ENCODE data around the gene SLC25A25. TPM values are rescaled to one million over a fixed set of nuclear protein-coding genes. Genes with fewer than 3 reads are reported as not detected.

The SLC25A25 gene
- total and polyA plus RNA-seq, 9 of the 15 experiments (the other 6 are each of a cell fraction or from before 2014, with no cell fraction given), result 0.07 to 35.9 (median 23.2) TPM

DNA sequence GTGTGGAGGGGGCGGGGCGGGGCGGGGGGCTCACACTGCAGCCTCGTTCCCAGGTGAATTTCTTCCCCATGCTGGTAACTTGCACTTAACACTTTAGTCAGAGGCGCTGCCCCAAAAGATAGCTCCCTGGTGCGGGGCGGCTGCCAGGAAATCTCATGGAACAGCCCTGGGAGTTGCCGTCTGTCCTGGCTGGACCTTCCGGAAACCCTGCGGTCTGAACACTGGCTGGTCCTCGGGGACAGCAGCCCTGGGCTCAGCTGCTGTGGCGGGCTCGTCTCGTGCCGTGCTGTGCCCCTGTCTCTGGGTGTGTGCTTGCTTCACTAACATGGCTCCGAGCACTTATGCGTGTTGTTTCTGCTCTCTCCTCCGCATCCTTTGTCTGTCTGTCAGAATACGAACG lies 33.7 kb downstream of the SLC25A25 start:
- Histone ChIP-seq H3K27me3 (ENCODE audit: control insufficient read depth in 2 of 2, insufficient read depth in 2 of 2, low read length in 2 of 2) (no peaks in the 10 kb centered on the region), H3K79me2 (ENCODE audit: control insufficient read depth, insufficient read depth, low read length) (peaks cover 54% of the 10 kb centered on the region), H3K4me1 (replicated peaks in 1 of 2; ENCODE audit: control insufficient read depth in 2 of 2, insufficient read depth in 2 of 2, low read length in 2 of 2) (peaks cover 41 to 69% of the 10 kb centered on the region in 2 experiments), H4K20me1 (replicated peaks; ENCODE audit: control insufficient read depth, insufficient read depth, low read length) (0 out of 2 replicates have a peak, but pooled peaks cover 10% of the 10 kb centered on the region), H3K9me3 (replicated peaks; ENCODE audit: control insufficient read depth, insufficient read depth, low read depth, low read length) (no peaks in the 10 kb centered on the region), H3K9me1 (ENCODE audit: control insufficient read depth, insufficient read depth, low read length) (no peaks in the 10 kb centered on the region), H3K27ac (ENCODE audit: extremely low read depth, low read depth, low read length) (no peak overlapping the region), H3K9ac (ENCODE audit: insufficient read depth in 1 of 2, low read depth in 2 of 2, low read length in 2 of 2) (no peak overlapping the region), H3K4me3 (no peak overlapping the region), H3K4me2 (ENCODE audit: insufficient read depth, low read length) (no peak overlapping the region), H3K36me3 (ENCODE audit: control insufficient read depth, insufficient read depth, low read length) (peaks cover 91% of the 10 kb centered on the region), H2AFZ (ENCODE audit: low read depth, low read length) (no peak overlapping the region)
- POLR2A ChIA-PET, result interaction anchor here (0.6 to 0.7 kb wide), 3 partner anchors 8 to 139 kb away, joined by 3 read pairs; no protein-coding TSS in a partner anchor
- in situ Hi-C loops (cut with MboI), result no loop called here
- CTCF ChIA-PET (ENCODE audit: low intra/inter-chr PET ratio), result no interaction called here
- intact Hi-C loops (cut with micrococcal nuclease), result no loop called here
- ATAC-seq, result no peak
- peak; percentile 48 for TF ChIP-seq POLR2G (IDR thresholded peaks at IDR 0.05; ENCODE audit: low read depth, low read length)
- peak; percentile 29 for TF ChIP-seq RBM22 (IDR thresholded peaks at IDR 0.05; ENCODE audit: low read depth, low read length, poor library complexity, severe bottlenecking)
- TF ChIP-seq, protein P1, sequence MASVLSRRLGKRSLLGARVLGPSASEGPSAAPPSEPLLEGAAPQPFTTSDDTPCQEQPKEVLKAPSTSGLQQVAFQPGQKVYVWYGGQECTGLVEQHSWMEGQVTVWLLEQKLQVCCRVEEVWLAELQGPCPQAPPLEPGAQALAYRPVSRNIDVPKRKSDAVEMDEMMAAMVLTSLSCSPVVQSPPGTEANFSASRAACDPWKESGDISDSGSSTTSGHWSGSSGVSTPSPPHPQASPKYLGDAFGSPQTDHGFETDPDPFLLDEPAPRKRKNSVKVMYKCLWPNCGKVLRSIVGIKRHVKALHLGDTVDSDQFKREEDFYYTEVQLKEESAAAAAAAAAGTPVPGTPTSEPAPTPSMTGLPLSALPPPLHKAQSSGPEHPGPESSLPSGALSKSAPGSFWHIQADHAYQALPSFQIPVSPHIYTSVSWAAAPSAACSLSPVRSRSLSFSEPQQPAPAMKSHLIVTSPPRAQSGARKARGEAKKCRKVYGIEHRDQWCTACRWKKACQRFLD (CRISPR knock-in tag; IDR thresholded peaks at IDR 0.05), result no peak
- no peak for TF ChIP-seq TEAD4 (IDR thresholded peaks at IDR 0.05; ENCODE audit: low read length)
- 0 out of 2 replicates have a peak, but pooled peaks have one; percentile 22 for TF ChIP-seq TEAD4 (CRISPR knock-in tag; IDR thresholded peaks at IDR 0.05; ENCODE audit: borderline replicate concordance)
- no peak for DNase-seq (ENCODE audit: extremely low read depth in 1 of 4, low spot score in 3 of 4)
- BruUV-seq (replicated peaks), result no TSS peak
- no peak for FAIRE-seq
- WGBS (ENCODE audit: insufficient coverage, low coverage, missing lambda C conversion rate), result 95% methylated on average over 16 of the region's 20 CpGs
